Bronchial epithelial cell (primary cell): ENCODE data around the gene MECR. TPM values are rescaled to one million over a fixed set of nuclear protein-coding genes. Genes with fewer than 3 reads are reported as not detected.
A peak's percentile ranks its signal among the peaks of the same experiment; 100 is the strongest.

Experiments
- DNase-seq: peaks from one replicate; pipeline ENCODE4 v3.0.0-alpha.2; 2010; ENCODE audit warnings: low read depth
- FAIRE-seq: peaks from 2 replicates; lab custom pipeline; 2011; peaks lifted over from hg19 to GRCh38; lab: Jason Lieb, UNC
- H3K27me3 ChIP-seq: 2 replicates; pipeline ENCODE4 v1.5.1; 2011; ENCODE audit warnings: low read length; ENCODE audit not compliant: control insufficient read depth, insufficient read depth
- H3K36me3 ChIP-seq: 2 replicates; pipeline ENCODE4 v1.5.1; 2011; ENCODE audit warnings: low read length; ENCODE audit not compliant: control insufficient read depth, insufficient read depth
- H3K4me3 ChIP-seq: 2 replicates; pipeline ENCODE4 v1.5.1; 2011; ENCODE audit warnings: mild to moderate bottlenecking, low read depth, low read length, control low read depth
- total RNA-seq: library from RNA; depleted of rRNA; stranded (reverse); fragments of >200 nt; gene quantifications from 2 replicates; pipeline ENCODE4 v1.2.1, GENCODE V29; 2014
- TF ChIP-seq, protein P1 (sequence below): IDR thresholded peaks from 2 replicates; pipeline ENCODE4 v1.5.1; 2011; ENCODE audit warnings: mild to moderate bottlenecking, moderate library complexity, low read length, control low read depth, inconsistent platforms; ENCODE audit not compliant: insufficient read depth, severe bottlenecking

The MECR gene
- total RNA-seq, 1 donor from 2014 or later, result 28.2 TPM

- FAIRE-seq (no peak), DNase-seq (no peak)
- no peaks in the 10 kb centered on the region for H3K27me3 ChIP-seq
- no peaks in the 10 kb centered on the region for H3K36me3 ChIP-seq
- H3K4me3 ChIP-seq, result no peak overlapping the region
- TF ChIP-seq, protein P1, sequence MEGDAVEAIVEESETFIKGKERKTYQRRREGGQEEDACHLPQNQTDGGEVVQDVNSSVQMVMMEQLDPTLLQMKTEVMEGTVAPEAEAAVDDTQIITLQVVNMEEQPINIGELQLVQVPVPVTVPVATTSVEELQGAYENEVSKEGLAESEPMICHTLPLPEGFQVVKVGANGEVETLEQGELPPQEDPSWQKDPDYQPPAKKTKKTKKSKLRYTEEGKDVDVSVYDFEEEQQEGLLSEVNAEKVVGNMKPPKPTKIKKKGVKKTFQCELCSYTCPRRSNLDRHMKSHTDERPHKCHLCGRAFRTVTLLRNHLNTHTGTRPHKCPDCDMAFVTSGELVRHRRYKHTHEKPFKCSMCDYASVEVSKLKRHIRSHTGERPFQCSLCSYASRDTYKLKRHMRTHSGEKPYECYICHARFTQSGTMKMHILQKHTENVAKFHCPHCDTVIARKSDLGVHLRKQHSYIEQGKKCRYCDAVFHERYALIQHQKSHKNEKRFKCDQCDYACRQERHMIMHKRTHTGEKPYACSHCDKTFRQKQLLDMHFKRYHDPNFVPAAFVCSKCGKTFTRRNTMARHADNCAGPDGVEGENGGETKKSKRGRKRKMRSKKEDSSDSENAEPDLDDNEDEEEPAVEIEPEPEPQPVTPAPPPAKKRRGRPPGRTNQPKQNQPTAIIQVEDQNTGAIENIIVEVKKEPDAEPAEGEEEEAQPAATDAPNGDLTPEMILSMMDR, result no peak
These were observed 12.5 kb upstream of the MECR start for GRCh38 chr1:29243023-29243870.

GRCh38 chr1:29240986-29241385, 10.3 kb upstream of the MECR start:
- H3K4me3 ChIP-seq, result no peak overlapping the region
- FAIRE-seq, result no peak

GRCh38 chr1:29240400-29240837, 9.7 kb upstream of the MECR start:
- no peak for DNase-seq
- no peak for FAIRE-seq
- TF ChIP-seq, protein P1, result no peak
- Histone ChIP-seq H3K27me3 (no peaks in the 10 kb centered on the region), H3K36me3 (no peaks in the 10 kb centered on the region), H3K4me3 (no peak overlapping the region)

More at GRCh38 chr1:29240986-29241385, 10.3 kb upstream of the MECR start:
- Histone ChIP-seq H3K36me3 (no peaks in the 10 kb centered on the region), H3K27me3 (no peaks in the 10 kb centered on the region)
- no peak for DNase-seq
- TF ChIP-seq, protein P1, result no peak

DNA sequence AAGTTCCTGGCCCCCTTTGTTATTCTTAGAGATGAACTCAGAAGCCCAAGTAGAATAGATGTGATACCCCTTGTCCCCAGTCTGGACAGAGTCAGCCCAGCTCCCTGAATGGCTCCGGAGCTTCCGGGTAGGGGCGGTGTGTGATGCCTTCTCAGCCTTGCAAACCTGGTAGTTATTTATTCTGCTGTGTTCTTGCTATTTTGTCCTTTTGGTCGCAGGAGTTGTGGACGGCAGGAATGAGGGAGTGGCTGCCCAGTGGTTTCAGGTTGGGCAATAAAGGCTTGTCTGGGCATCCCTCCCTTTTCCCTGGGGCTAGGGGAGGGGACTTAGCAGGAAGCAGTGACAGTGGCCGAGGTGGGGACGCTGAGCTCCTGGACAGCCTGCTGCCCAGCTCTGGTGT, 8.4 kb upstream of the MECR start:
- Histone ChIP-seq H3K27me3 (no peaks in the 10 kb centered on the region), H3K4me3 (no peak overlapping the region), H3K36me3 (no peaks in the 10 kb centered on the region)
- DNase-seq (peak; percentile 85), FAIRE-seq (peak; percentile 64)
- TF ChIP-seq, protein P1, result no peak

GRCh38 chr1:29238620-29239002, 7.9 kb upstream of the MECR start:
- DNase-seq (no peak), FAIRE-seq (no peak)
- H3K4me3 ChIP-seq, result peak overlapping the region; percentile 75
- H3K27me3 ChIP-seq, result no peaks in the 10 kb centered on the region
- H3K36me3 ChIP-seq, result no peaks in the 10 kb centered on the region
- TF ChIP-seq, protein P1, result no peak
